Measurements from ENCODE around the gene NRG2. TPM values are rescaled to one million over a fixed set of nuclear protein-coding genes. Genes with fewer than 3 reads are reported as not detected.
A peak's percentile ranks its signal among the peaks of the same experiment; 100 is the strongest.

Gene NRG2
- total and polyA plus RNA-seq, 2 experiments from 2014 or later: 13.5 to 20.7 TPM

DNA sequence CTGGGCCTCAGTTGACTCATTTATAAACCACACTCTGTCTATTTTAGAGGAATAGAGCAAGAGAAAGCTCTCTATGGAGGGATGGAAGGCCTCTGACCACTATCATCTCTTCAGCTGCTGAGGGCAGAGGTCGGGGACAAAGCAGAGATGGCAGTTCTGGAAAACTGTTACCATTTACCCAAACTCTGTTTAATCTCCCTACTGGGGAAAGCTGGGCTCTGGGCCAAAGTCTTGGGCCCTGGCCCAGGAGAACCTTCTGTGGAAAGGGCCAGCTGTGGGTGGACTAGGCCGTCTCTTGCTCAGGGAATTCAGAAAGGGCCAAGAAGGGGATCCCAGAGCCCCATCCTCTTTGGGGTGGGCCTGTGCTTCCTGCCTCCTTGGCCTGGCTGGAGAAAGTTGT, 147.5 kb downstream of the NRG2 start:
- Histone ChIP-seq H3K9me3 (ENCODE audit: low read depth) (no peaks in the 10 kb centered on the region), H3K4me1 (ENCODE audit: low read depth) (peaks cover 5% of the 10 kb centered on the region), H3K27me3 (no peaks in the 10 kb centered on the region), H3K27ac (no peak overlapping the region), H3K4me3 (no peak overlapping the region), H3K36me3 (no peaks in the 10 kb centered on the region)
- no peak for TF ChIP-seq CTCF (IDR thresholded peaks at IDR 0.05; ENCODE audit: low read depth, low read length)
- peak in 1 of 2 donors; percentile 34 for DNase-seq (ENCODE audit: low read depth in 1 of 2, low spot score in 1 of 2)

GRCh38 chr5:139895046-139895445, 148.1 kb downstream of the NRG2 start:
- Histone ChIP-seq H3K27me3 (no peaks in the 10 kb centered on the region), H3K27ac (no peak overlapping the region), H3K36me3 (no peaks in the 10 kb centered on the region), H3K9me3 (ENCODE audit: low read depth) (no peaks in the 10 kb centered on the region), H3K4me1 (ENCODE audit: low read depth) (peaks cover 5% of the 10 kb centered on the region), H3K4me3 (no peak overlapping the region)
- no peak for TF ChIP-seq CTCF (IDR thresholded peaks at IDR 0.05; ENCODE audit: low read depth, low read length)
- no peak for DNase-seq (ENCODE audit: low read depth in 1 of 2, low spot score in 1 of 2)

- Histone ChIP-seq H3K27me3 (no peaks in the 10 kb centered on the region), H3K27ac (no peak overlapping the region), H3K4me3 (no peak overlapping the region), H3K9me3 (ENCODE audit: low read depth) (no peaks in the 10 kb centered on the region), H3K36me3 (no peaks in the 10 kb centered on the region), H3K4me1 (ENCODE audit: low read depth) (peaks cover 5% of the 10 kb centered on the region)
- DNase-seq (ENCODE audit: low read depth in 1 of 2, low spot score in 1 of 2): no peak
- no peak for TF ChIP-seq CTCF (IDR thresholded peaks at IDR 0.05; ENCODE audit: low read depth, low read length)
Observed at GRCh38 chr5:139893873-139894272, 149.2 kb downstream of the NRG2 start.

DNA sequence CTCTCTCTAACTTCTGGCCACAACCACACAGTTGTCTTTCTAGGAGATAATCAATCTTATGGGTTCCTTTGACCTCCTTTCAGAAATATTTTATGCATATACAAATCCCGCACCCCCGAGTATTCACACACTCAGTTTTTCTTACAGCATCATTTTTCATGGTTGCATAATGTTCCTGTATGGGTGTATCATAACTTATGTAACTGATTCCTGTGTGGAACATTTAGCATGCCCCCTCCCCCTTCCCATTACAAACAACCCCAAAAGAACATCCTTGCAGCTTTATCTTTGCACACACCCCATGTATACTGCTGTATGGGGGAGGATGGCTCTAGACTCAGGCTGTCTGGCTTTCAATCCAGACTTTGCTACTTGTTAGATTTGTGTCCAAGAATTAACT, 153.7 kb downstream of the NRG2 start:
- TF ChIP-seq CTCF (IDR thresholded peaks at IDR 0.05; ENCODE audit: low read depth, low read length): no peak
- Histone ChIP-seq H3K36me3 (no peaks in the 10 kb centered on the region), H3K4me3 (no peak overlapping the region), H3K9me3 (ENCODE audit: low read depth) (no peaks in the 10 kb centered on the region), H3K4me1 (ENCODE audit: low read depth) (peaks cover 10% of the 10 kb centered on the region), H3K27me3 (no peaks in the 10 kb centered on the region), H3K27ac (no peak overlapping the region)
- DNase-seq (ENCODE audit: low read depth in 1 of 2, low spot score in 1 of 2): no peak

GRCh38 chr5:139888370-139888769, 154.7 kb downstream of the NRG2 start:
- Histone ChIP-seq H3K36me3 (no peaks in the 10 kb centered on the region), H3K27me3 (no peaks in the 10 kb centered on the region), H3K4me1 (ENCODE audit: low read depth) (peaks cover 6% of the 10 kb centered on the region), H3K27ac (no peak overlapping the region), H3K4me3 (no peak overlapping the region), H3K9me3 (ENCODE audit: low read depth) (no peaks in the 10 kb centered on the region)
- DNase-seq (ENCODE audit: low read depth in 1 of 2, low spot score in 1 of 2): no peak
- TF ChIP-seq CTCF (IDR thresholded peaks at IDR 0.05; ENCODE audit: low read depth, low read length): no peak

DNA sequence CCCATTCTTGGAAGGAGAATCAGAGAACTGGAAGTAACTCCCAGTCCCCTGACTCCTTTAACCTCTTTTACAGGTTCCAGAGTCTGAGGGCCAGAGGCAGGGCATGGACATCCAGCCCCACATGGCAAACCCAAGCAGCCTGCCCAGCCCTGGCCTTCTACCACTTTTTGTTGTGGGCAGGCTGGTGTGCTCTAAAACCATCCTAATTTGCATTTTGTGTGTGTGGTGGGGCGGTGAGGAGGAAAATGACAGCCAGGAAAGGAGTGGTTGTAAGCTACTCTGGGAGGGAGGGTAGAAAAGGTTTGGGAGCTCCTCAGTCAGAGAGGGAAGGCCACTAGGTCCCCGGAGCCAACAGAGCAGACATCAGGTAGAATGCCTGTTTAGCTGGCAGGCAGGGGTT, 156.9 kb downstream of the NRG2 start:
- Histone ChIP-seq H3K4me3 (no peak overlapping the region), H3K27ac (no peak overlapping the region), H3K4me1 (ENCODE audit: low read depth) (peaks cover 7% of the 10 kb centered on the region), H3K27me3 (no peaks in the 10 kb centered on the region), H3K9me3 (ENCODE audit: low read depth) (no peaks in the 10 kb centered on the region), H3K36me3 (no peaks in the 10 kb centered on the region)
- no peak for DNase-seq (ENCODE audit: low read depth in 1 of 2, low spot score in 1 of 2)
- no peak for TF ChIP-seq CTCF (IDR thresholded peaks at IDR 0.05; ENCODE audit: low read depth, low read length)

Measured in cardiac muscle cell (in vitro differentiated cells and primary cell).